CD4-positive, CD25-positive, alpha-beta regulatory T cell (primary cell): ENCODE data around the gene LAMB3. TPM values are rescaled to one million over a fixed set of nuclear protein-coding genes. Genes with fewer than 3 reads are reported as not detected.

Source experiments
- ATAC-seq, 2 donors: fragments of 150-1000 bp; cut with Tn5 transposase; one replicate each; pipeline ENCODE4 v1.10.0; 2021; ENCODE audit warnings: low read depth in 2 of 2, moderate number of reproducible peaks in 2 of 2, moderate library complexity in 1 of 2
- DNase-seq, 3 donors: peaks; one replicate each; pipeline versions ENCODE4 v3.0.0 to v3.0.0-alpha.2; 2012 to 2022; ENCODE audit warnings: mixed read lengths in 1 of 3
- H3K27ac ChIP-seq: one replicate; pipeline ENCODE4 v1.7.0; 2013; ENCODE audit warnings: mild to moderate bottlenecking, low read length; ENCODE audit not compliant: insufficient read depth, poor library complexity, severe bottlenecking
- H3K27me3 ChIP-seq: one replicate; pipeline ENCODE4 v1.7.0; 2013; ENCODE audit warnings: low read length; ENCODE audit not compliant: control insufficient read depth, insufficient read depth
- H3K36me3 ChIP-seq: one replicate; pipeline ENCODE4 v1.7.0; 2013; ENCODE audit warnings: mild to moderate bottlenecking, low read length, moderate library complexity; ENCODE audit not compliant: control insufficient read depth, insufficient read depth
- H3K4me1 ChIP-seq: 2 replicates; pipeline ENCODE4 v1.7.0; 2013; ENCODE audit warnings: mild to moderate bottlenecking, low read length; ENCODE audit not compliant: insufficient read depth, control insufficient read depth, poor library complexity, severe bottlenecking
- H3K4me3 ChIP-seq: one replicate; pipeline ENCODE4 v1.7.0; 2013; ENCODE audit warnings: low read depth, mild to moderate bottlenecking, low read length, moderate library complexity
- H3K9me3 ChIP-seq, 2 experiments: 1 replicate in 1 of 2; 2 replicates in 1 of 2; pipeline ENCODE4 v1.7.0; 2013; ENCODE audit warnings: low read length in 2 of 2, mild to moderate bottlenecking in 1 of 2, moderate library complexity in 1 of 2; ENCODE audit not compliant: control insufficient read depth in 2 of 2
- H3K27ac Mint-ChIP-seq, 3 donors: one replicate each; pipeline ENCODE4 v1.8.0; 2020 to 2022; ENCODE audit warnings: mild to moderate bottlenecking in 3 of 3, mixed read lengths in 3 of 3, moderate library complexity in 2 of 3
- H3K27me3 Mint-ChIP-seq: one replicate; pipeline ENCODE4 v1.8.0; 2022; ENCODE audit warnings: mild to moderate bottlenecking, mixed read lengths
- H3K36me3 Mint-ChIP-seq: one replicate; pipeline ENCODE4 v1.8.0; 2020; ENCODE audit warnings: mixed read lengths
- H3K4me1 Mint-ChIP-seq, 4 donors: one replicate each; pipeline ENCODE4 v1.8.0; 2020 to 2022; ENCODE audit warnings: mixed read lengths in 4 of 4, mild to moderate bottlenecking in 1 of 4
- H3K4me3 Mint-ChIP-seq, 4 donors: one replicate each; pipeline ENCODE4 v1.8.0; 2020 to 2022; ENCODE audit warnings: mild to moderate bottlenecking in 4 of 4, mixed read lengths in 4 of 4, moderate library complexity in 3 of 4
- H3K9me3 Mint-ChIP-seq, 7 donors: one replicate each; pipeline ENCODE4 v1.8.0; 2020 to 2022; ENCODE audit warnings: mixed read lengths in 7 of 7, mild to moderate bottlenecking in 3 of 7, moderate library complexity in 2 of 7
- polyA plus RNA-seq, 4 donors: library from polyadenylated mRNA; unstranded; fragments of 300-500 nt; fragmentation: Illumina TruSeq; gene quantifications; one replicate each; pipeline ENCODE4 v1.2.3, GENCODE V29; 2021
- total RNA-seq: library from RNA; stranded (reverse); gene quantifications from one replicate; pipeline ENCODE4 v1.2.3, GENCODE V29; 2022

Gene LAMB3
- total and polyA plus RNA-seq, 5 donors from 2014 or later, result 0.24 to 0.96 (median 0.64) TPM; not detected in 1

- no peak for ATAC-seq
- Mint-ChIP-seq H3K9me3 (no peaks in the 10 kb centered on the region), H3K4me1 (peaks cover 0 to under 1% (median 0%) of the 10 kb centered on the region in 4 donors), H3K36me3 (peaks cover 4% of the 10 kb centered on the region), H3K27me3 (no peaks in the 10 kb centered on the region), H3K27ac (no peak overlapping the region), H3K4me3 (no peak overlapping the region)
- no peaks in the 10 kb centered on the region for H3K27me3 ChIP-seq
- H3K36me3 ChIP-seq, result no peaks in the 10 kb centered on the region
- H3K27ac ChIP-seq, result no peak overlapping the region
- peak in 1 of 3 donors; percentile 8 for DNase-seq
- H3K4me3 ChIP-seq, result no peak overlapping the region
- no peaks in the 10 kb centered on the region for H3K9me3 ChIP-seq
- H3K4me1 ChIP-seq, result no peaks in the 10 kb centered on the region
These were observed 39.4 kb downstream of the LAMB3 start for GRCh38 chr1:209612646-209613399.

GRCh38 chr1:209611771-209612570 lies 40.3 kb downstream of the LAMB3 start:
- H3K27me3 ChIP-seq, result no peaks in the 10 kb centered on the region
- no peaks in the 10 kb centered on the region for H3K9me3 ChIP-seq
- no peaks in the 10 kb centered on the region for H3K36me3 Mint-ChIP-seq
- no peak for DNase-seq
- no peak overlapping the region for H3K4me3 Mint-ChIP-seq
- H3K4me3 ChIP-seq, result no peak overlapping the region
- H3K4me1 ChIP-seq, result no peaks in the 10 kb centered on the region
- peaks cover 0 to 2% (median 0%) of the 10 kb centered on the region in 4 donors for H3K4me1 Mint-ChIP-seq
- no peak overlapping the region for H3K27ac ChIP-seq
- no peaks in the 10 kb centered on the region for H3K36me3 ChIP-seq
- no peak for ATAC-seq
- H3K27ac Mint-ChIP-seq, result no peak overlapping the region
- no peaks in the 10 kb centered on the region for H3K9me3 Mint-ChIP-seq
- H3K27me3 Mint-ChIP-seq, result no peaks in the 10 kb centered on the region

GRCh38 chr1:209610631-209610905 lies 41.7 kb downstream of the LAMB3 start:
- no peaks in the 10 kb centered on the region for H3K9me3 Mint-ChIP-seq
- H3K36me3 ChIP-seq, result no peaks in the 10 kb centered on the region
- no peak overlapping the region for H3K4me3 Mint-ChIP-seq
- no peaks in the 10 kb centered on the region for H3K36me3 Mint-ChIP-seq
- H3K27ac Mint-ChIP-seq, result no peak overlapping the region
- H3K4me3 ChIP-seq, result no peak overlapping the region
- H3K27me3 Mint-ChIP-seq, result no peaks in the 10 kb centered on the region
- no peak overlapping the region for H3K27ac ChIP-seq
- no peaks in the 10 kb centered on the region for H3K27me3 ChIP-seq
- no peak for DNase-seq
- H3K4me1 Mint-ChIP-seq, result peaks cover 0 to 2% (median 0%) of the 10 kb centered on the region in 4 donors
- no peak for ATAC-seq
- no peaks in the 10 kb centered on the region for H3K4me1 ChIP-seq
- H3K9me3 ChIP-seq, result no peaks in the 10 kb centered on the region

GRCh38 chr1:209609791-209610630 lies 42.2 kb downstream of the LAMB3 start:
- no peak overlapping the region for H3K4me3 ChIP-seq
- DNase-seq (no peak), ATAC-seq (no peak)
- H3K27ac ChIP-seq, result no peak overlapping the region
- H3K36me3 ChIP-seq, result no peaks in the 10 kb centered on the region
- Mint-ChIP-seq H3K9me3 (no peaks in the 10 kb centered on the region), H3K27me3 (no peaks in the 10 kb centered on the region), H3K4me3 (no peak overlapping the region), H3K27ac (no peak overlapping the region), H3K4me1 (peaks cover 0 to 2% (median 0%) of the 10 kb centered on the region in 4 donors), H3K36me3 (no peaks in the 10 kb centered on the region)
- no peaks in the 10 kb centered on the region for H3K4me1 ChIP-seq
- no peaks in the 10 kb centered on the region for H3K27me3 ChIP-seq
- H3K9me3 ChIP-seq, result no peaks in the 10 kb centered on the region

- Histone ChIP-seq H3K27me3 (no peaks in the 10 kb centered on the region), H3K27ac (no peak overlapping the region), H3K4me3 (no peak overlapping the region), H3K4me1 (no peaks in the 10 kb centered on the region), H3K9me3 (no peaks in the 10 kb centered on the region), H3K36me3 (no peaks in the 10 kb centered on the region)
- Mint-ChIP-seq H3K27me3 (no peaks in the 10 kb centered on the region), H3K27ac (no peak overlapping the region), H3K36me3 (no peaks in the 10 kb centered on the region), H3K9me3 (no peaks in the 10 kb centered on the region), H3K4me3 (no peak overlapping the region), H3K4me1 (peaks cover 0 to 2% (median 0%) of the 10 kb centered on the region in 4 donors)
- ATAC-seq (no peak), DNase-seq (no peak)
These were observed 43.0 kb downstream of the LAMB3 start for GRCh38 chr1:209609041-209609790.

GRCh38 chr1:209607795-209608178 lies 44.4 kb downstream of the LAMB3 start:
- H3K36me3 Mint-ChIP-seq, result no peaks in the 10 kb centered on the region
- Histone ChIP-seq H3K4me3 (no peak overlapping the region), H3K4me1 (no peaks in the 10 kb centered on the region), H3K27ac (no peak overlapping the region), H3K36me3 (no peaks in the 10 kb centered on the region), H3K27me3 (no peaks in the 10 kb centered on the region), H3K9me3 (no peaks in the 10 kb centered on the region)
- H3K4me1 Mint-ChIP-seq, result peaks cover 0 to 2% (median 0%) of the 10 kb centered on the region in 4 donors
- no peaks in the 10 kb centered on the region for H3K9me3 Mint-ChIP-seq
- ATAC-seq (peak in 1 of 2 donors; percentile 8), DNase-seq (no peak)
- H3K4me3 Mint-ChIP-seq, result no peak overlapping the region
- no peaks in the 10 kb centered on the region for H3K27me3 Mint-ChIP-seq
- peak overlapping the region in 1 of 3 donors; percentile 54 for H3K27ac Mint-ChIP-seq

- Mint-ChIP-seq H3K27me3 (no peaks in the 10 kb centered on the region), H3K27ac (peak overlapping the region in 1 of 3 donors; percentile 54), H3K9me3 (no peaks in the 10 kb centered on the region), H3K4me1 (peaks cover 0 to 2% (median 0%) of the 10 kb centered on the region in 4 donors), H3K4me3 (no peak overlapping the region), H3K36me3 (no peaks in the 10 kb centered on the region)
- H3K27ac ChIP-seq, result no peak overlapping the region
- no peaks in the 10 kb centered on the region for H3K27me3 ChIP-seq
- DNase-seq (no peak), ATAC-seq (peak; percentile 23 to 48)
- no peak overlapping the region for H3K4me3 ChIP-seq
- no peaks in the 10 kb centered on the region for H3K36me3 ChIP-seq
- no peaks in the 10 kb centered on the region for H3K9me3 ChIP-seq
- no peaks in the 10 kb centered on the region for H3K4me1 ChIP-seq
These were observed 45.0 kb downstream of the LAMB3 start for GRCh38 chr1:209607102-209607794.
